ENCODE results near the gene ZNF574.
"Not testable (repeated sequence)": the region's sequence is repeated elsewhere in the genome, so short reads cannot be mapped to it uniquely, and the experiment has no call there.

The ZNF574 gene

DNA sequence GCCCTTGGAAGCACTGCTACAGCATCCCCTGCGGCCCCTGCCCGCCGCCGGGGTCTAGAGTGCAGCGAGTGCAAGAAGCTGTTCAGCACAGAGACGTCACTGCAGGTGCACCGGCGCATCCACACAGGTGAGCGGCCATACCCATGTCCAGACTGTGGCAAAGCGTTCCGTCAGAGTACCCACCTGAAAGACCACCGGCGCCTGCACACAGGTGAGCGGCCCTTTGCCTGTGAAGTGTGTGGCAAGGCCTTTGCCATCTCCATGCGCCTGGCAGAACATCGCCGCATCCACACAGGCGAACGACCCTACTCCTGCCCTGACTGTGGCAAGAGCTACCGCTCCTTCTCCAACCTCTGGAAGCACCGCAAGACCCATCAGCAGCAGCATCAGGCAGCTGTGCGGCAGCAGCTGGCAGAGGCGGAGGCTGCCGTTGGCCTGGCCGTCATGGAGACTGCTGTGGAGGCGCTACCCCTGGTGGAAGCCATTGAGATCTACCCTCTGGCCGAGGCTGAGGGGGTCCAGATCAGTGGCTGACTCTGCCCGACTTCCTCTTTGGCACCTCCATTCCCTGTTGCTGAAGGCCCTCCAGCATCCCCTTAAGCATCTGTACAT, 4.9 kb downstream of the ZNF574 start:
- DNase-seq = no peak

DNA sequence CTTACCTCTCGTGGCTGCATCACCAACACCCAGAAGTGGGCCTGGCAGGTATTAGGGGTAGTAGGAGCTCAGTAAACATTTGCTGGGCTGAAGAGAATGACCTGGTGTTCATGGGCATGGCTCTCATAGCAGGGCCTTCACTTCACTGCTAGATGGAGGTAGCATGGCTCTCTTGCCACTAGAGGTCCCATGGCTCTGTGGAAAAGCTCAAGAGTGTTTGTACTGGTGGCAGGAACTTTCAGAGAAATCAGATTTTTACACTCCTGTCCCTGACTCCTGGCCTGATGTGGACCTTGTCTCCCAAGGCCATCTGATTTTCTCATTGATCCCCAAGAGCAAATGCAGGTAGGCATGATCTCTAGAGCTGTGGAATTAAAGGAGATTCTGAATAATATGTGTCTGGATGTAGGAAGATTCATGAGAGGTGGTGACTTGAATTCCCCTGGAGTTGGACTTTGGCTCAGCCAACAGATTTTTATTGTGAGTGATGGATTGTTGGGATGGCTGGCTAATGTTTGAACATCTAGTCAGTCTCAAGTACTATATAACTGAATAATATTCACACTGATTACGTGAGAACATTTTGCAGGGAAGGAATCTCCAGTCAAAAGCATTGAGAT, 5.7 kb downstream of the ZNF574 start:
- DNase-seq = peak; percentile 33

- DNase-seq = no peak
Observed at GRCh38 chr19:42083537-42083936, 7.6 kb downstream of the ZNF574 start.

DNA sequence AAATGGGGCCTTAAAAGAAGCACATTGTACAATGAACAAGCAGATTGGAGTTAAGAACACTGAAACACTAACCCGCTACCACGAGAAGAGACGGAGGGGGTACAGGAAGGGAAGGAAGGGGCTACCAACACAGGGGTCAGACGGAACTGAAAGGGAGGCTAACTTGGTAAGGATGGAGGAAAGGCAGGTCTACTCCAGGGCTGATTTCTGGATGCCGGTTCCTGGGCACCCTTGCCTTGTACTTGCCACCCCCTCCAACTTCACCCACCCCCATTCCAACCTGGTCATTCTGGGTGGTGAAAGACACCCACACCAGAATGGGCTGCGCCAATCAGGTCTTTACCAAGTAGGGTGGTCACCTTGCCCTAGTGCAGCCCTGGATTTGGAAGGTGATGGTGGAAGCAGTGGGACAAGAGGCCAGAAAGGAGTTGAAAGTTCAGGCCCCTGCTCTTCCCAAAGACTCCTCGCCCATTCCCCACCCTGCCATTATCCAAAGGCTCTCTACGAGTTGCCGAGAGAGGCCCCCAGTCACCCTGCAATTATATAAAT, 10.3 kb downstream of the ZNF574 start:
- DNase-seq = no peak

DNA sequence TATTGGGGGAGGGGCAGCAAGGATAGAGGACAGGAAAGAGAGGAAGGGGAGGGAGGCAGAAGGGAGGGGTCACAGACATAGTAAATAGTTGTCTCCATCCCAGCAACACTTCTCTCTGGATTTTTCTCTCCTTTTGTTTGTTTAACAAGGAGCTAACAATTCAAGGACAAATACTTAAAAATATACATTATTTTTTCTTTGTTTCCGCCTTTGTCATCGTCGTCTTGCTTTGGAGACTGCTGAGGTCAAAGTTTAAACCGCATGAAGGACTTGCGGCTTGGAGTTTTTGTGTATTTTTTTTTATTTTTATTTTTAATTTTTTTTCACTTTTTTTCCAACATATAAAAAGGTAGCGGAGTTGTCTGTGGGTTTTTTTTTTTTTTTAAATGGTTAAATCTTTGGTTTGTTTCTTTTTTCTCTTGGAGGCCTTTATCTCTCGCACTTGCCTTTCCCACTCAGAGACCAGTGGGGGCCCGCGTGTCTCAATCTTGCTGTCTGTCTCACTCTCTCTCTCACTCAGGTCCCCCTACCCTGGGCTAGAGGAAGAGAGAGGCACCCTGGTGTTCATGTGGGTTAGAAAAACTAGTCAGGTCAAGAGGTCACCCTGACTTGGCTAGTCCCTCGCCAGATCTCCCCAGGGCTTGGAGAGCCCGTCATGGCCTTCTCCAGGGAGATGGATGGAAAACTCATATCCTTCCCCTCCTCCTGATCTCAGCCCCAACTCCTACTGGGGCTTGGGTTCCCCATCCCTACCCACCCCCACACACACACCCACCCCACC, 11.0 kb downstream of the ZNF574 start:
- no peak for DNase-seq

DNA sequence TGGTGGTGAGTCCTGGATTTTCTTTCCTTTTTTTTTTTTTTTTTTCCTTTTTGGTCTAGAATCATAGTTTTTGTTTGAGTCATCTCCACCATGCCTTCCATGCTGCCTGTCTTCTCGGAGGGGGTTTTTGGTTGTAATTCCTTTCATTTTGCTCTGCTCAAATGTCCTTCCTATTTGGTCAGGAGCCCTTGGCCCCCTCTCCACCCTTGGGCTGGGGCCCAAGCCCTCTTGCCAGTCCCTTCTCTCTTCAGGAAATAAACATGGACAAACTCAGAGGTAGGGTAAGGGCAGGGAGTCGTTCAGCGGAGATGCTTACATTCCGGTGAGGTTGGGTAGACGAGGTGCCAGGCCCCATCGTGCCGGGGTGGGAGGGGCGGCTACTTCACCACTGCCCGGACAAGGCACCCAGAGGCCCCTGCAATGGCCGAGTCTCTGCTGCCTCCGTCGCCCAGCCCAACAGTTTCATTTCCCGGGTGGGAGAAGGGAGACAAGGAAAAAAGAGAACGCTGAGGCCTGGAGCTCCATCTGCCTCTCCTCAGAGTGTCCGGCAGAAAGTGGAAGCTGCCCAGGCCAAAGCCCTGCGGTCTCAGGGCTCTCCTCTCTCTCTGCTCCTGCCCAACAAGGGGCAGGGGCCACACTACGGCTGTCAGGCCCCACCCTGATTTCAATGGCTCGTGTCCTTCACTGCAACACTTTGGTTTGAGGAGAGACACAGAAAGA, 12.7 kb downstream of the ZNF574 start:
- DNase-seq = no peak

- no peak for DNase-seq
Observed at GRCh38 chr19:42089191-42089750, 13.3 kb downstream of the ZNF574 start.

DNA sequence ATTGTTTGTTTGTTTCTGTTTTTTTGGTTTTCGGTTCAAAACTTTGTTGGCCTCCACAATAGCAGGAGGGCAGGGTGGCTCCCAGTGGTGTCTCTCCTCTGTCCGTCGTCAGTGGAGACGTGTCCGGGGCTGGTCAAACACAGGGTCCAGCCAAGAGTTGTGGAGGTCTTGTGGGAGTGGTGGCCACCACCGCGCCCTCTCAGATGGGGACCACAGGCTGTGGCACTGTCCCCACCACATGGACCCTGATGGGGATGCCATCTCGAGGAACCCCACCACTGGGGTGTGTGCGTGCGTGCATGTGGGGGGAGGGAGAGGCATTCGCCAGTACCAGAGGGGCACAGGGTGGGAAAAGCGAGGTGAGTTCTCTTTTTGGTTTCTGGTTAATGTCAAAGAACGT, 13.8 kb downstream of the ZNF574 start:
- DNase-seq = no peak

- no peak for DNase-seq
Observed at GRCh38 chr19:42090672-42091071, 14.7 kb downstream of the ZNF574 start.

DNA sequence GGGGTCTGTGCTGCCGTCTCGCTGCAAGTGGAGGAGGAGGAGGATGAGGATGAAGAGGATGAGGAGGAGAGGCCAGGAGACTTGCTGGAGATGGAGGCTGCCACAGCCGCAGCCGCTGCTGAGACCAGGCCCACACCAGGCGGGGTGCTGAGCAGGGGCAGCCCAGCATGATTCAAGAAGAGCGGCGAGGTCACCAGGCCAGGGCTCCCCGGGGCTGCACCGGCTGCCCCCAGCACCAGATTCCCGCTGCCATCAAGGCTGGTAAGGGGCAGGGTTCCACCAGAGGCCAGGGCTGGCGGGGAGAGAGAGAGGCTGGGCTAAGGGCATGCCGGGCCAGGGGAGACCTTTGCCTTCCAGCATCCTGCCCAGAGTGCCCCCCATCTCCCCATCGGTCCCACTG, 15.3 kb downstream of the ZNF574 start:
- no peak for DNase-seq

DNA sequence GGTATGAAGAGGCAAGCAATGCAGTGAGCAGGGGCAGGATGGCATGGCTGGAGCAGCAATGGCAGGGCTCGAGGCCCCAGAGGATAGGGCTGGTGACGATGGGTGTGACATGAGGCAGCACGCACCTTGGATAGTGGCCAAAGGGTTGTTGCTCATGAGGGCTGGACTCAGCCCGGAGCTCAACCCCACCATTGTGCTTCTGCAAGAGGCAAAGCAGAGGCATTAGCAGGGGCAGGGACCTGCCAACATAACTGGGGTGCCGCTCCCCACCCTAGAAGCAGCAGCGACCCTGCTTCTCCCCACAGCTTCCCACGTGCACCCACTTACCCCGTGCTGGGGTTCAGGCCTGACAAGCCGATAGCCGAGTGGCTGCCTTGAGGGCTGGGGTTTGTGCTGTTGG, 15.8 kb downstream of the ZNF574 start:
- DNase-seq = no peak

- DNase-seq = no peak
Observed at GRCh38 chr19:42092350-42092749, 16.4 kb downstream of the ZNF574 start.

GRCh38 chr19:42093505-42093904, 17.5 kb downstream of the ZNF574 start:
- DNase-seq = no peak

GRCh38 chr19:42093926-42094325, 18.0 kb downstream of the ZNF574 start:
- no peak for DNase-seq

DNA sequence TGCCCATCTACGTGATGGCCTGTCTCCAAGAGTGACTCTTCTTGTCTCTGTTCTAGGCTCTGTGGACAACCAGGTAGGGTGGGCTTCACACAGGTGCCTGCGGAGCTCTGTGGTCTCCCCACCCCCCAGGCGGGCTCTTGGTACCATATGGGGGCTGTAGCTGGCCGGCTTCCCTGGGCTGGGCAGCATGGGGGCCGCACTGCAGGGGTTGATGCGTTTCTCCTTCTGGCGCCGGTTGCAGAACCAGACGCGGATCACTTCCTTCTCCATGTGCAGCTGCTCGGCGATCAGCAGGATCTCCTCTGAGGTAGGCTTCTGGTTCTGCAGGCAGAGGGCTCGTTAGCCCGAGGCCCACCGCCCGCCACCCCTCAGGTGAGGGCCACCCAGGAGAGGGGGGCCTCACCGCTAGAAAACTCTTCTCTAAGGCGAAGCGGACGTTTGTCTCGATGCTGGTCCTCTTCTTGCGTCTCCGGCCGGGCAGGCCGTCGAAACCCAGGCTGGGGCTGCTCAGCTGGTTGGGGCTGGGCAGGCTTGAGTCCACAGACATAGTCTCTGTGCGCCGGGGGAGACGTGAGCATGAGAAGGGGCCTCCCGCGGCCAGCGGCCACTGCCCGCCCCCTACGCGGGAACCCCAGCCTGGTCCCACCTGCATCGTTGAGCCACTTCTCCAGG, 19.3 kb downstream of the ZNF574 start:
- no peak for DNase-seq

GRCh38 chr19:42095814-42096230, 19.9 kb downstream of the ZNF574 start:
- DNase-seq = no peak

GRCh38 chr19:42096255-42096837, 20.4 kb downstream of the ZNF574 start:
- DNase-seq = no peak

DNA sequence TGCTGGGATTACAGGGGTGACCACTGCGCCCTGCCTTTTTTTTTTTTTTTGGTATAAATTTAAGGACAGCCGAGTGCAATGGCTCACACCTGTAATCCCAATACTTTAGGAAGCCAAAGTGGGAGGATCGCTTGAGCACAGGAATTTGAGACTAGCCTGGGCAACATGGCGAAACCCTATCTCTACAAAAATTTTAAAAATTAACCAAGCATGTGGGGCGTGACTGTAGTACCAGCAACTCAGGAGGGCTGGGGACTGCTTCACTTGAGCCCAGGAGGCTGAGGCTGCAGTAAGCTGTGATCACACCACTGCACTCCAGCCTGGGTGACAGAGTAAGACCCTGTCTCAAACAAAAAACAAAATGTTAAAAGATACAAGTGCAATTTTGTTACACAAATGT, 21.5 kb downstream of the ZNF574 start:
- no peak for DNase-seq

GRCh38 chr19:42098781-42099180, 22.8 kb downstream of the ZNF574 start:
- DNase-seq = no peak

DNA sequence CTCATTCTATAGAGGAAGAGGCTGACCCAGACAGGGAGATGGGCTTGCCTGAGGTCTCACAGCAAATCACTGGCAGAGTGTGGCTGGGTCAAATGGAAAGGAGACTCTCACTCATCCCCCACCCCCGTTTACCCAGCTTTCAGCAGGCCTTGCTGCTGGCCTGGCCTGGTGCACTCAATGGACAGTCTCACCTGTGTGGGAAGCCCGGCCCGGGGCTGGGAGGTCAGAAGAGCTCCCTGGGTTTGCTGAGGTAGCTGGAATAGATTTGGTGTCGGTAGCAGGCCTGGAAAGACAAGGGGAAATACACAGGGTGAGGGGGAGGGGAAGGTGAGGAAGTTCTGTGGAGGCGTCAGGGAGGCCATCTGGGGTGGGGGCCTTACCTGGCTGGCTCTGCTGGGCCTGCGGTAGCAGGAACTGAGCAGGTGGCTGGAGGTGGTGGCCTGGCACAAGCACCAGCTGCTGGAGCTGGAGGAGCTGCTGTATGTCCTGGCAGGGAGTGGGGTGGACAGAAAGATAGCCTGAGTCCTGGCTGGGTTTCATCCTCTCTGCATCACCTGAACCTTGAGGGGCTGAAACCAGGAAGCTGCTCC, 23.5 kb downstream of the ZNF574 start:
- DNase-seq = no peak

DNA sequence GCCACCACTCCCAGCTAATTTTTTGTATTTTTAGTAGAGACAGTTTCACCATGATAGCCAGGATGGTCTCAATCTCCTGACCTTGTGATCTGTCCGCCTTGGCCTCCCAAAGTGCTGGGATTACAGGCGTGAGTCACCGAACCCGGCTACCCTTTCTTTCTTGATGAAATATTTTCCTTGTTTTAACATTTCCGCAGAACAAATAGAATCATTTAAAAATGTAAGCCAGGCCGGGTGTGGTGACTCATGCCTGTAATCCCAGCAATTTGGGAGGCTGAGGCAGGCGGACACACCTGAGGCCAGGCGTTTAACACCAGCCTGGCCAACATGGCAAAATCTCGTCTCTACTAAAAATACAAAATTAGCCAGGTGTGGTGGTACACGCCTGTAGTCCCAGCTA, 24.3 kb downstream of the ZNF574 start:
- DNase-seq = not testable (repeated sequence)

GRCh38 chr19:42102877-42103276, 26.9 kb downstream of the ZNF574 start:
- DNase-seq = no peak
